Trophoblast cell (in vitro differentiated cells and primary cell): Measurements from ENCODE around the gene DTYMK.

Source experiments
- DNase-seq, 2 donors: peaks; one replicate each; pipeline ENCODE4 v3.0.0-alpha.2; 2016
- H2AFZ ChIP-seq: 2 replicates; pipeline ENCODE4 v1.6.1; 2013; ENCODE audit warnings: low read length, moderate library complexity, mild to moderate bottlenecking; ENCODE audit not compliant: insufficient read depth, poor library complexity
- H2AK5ac ChIP-seq: 2 replicates; pipeline ENCODE4 v1.6.1; 2013; ENCODE audit warnings: mild to moderate bottlenecking, low read length
- H2BK120ac ChIP-seq: 2 replicates; pipeline ENCODE4 v1.6.1; 2013; ENCODE audit warnings: low read length, mild to moderate bottlenecking, moderate library complexity; ENCODE audit not compliant: insufficient read depth, poor library complexity
- H2BK12ac ChIP-seq: 2 replicates; pipeline ENCODE4 v1.6.1; 2013; ENCODE audit warnings: mild to moderate bottlenecking, low read length, moderate library complexity
- H2BK5ac ChIP-seq: 2 replicates; pipeline ENCODE4 v1.6.1; 2013; ENCODE audit warnings: low read length, low read depth, moderate library complexity, mild to moderate bottlenecking; ENCODE audit not compliant: poor library complexity
- H3K14ac ChIP-seq: 2 replicates; pipeline ENCODE4 v1.6.1; 2013; ENCODE audit warnings: mild to moderate bottlenecking, low read length
- H3K18ac ChIP-seq: 2 replicates; pipeline ENCODE4 v1.6.1; 2013; ENCODE audit warnings: mild to moderate bottlenecking, low read length
- H3K23ac ChIP-seq: 2 replicates; pipeline ENCODE4 v1.6.1; 2013; ENCODE audit warnings: low read length
- H3K27ac ChIP-seq: 2 replicates; pipeline ENCODE4 v1.5.1; 2013; ENCODE audit warnings: low read depth, mild to moderate bottlenecking, inconsistent platforms, low read length, moderate library complexity
- H3K27me3 ChIP-seq: 2 replicates; pipeline ENCODE4 v1.6.1; 2013; ENCODE audit warnings: inconsistent platforms, mild to moderate bottlenecking, low read length, moderate library complexity; ENCODE audit not compliant: insufficient read depth
- H3K36me3 ChIP-seq, 2 experiments: 1 replicate in 1 of 2; 2 replicates in 1 of 2; pipeline ENCODE4 v1.6.1; 2013; ENCODE audit warnings: low read length in 2 of 2, mild to moderate bottlenecking in 2 of 2, moderate library complexity in 1 of 2; ENCODE audit not compliant: insufficient read depth in 2 of 2, control insufficient read depth in 1 of 2
- H3K4ac ChIP-seq: 2 replicates; pipeline ENCODE4 v1.6.1; 2013; ENCODE audit warnings: low read depth, mild to moderate bottlenecking, low read length, moderate library complexity
- H3K4me1 ChIP-seq, 2 experiments: 1 replicate in 1 of 2; 2 replicates in 1 of 2; pipeline ENCODE4 v1.6.1; 2013; ENCODE audit warnings: low read length in 2 of 2, mild to moderate bottlenecking in 2 of 2, moderate library complexity in 1 of 2; ENCODE audit not compliant: insufficient read depth in 2 of 2, control insufficient read depth in 1 of 2
- H3K4me2 ChIP-seq: 2 replicates; pipeline ENCODE4 v1.6.1; 2013; ENCODE audit warnings: inconsistent platforms, mild to moderate bottlenecking, low read length, moderate library complexity
- H3K4me3 ChIP-seq: 2 replicates; pipeline ENCODE4 v1.5.1; 2013; ENCODE audit warnings: mild to moderate bottlenecking, low read depth, low read length, inconsistent platforms
- H3K79me1 ChIP-seq: one replicate; pipeline ENCODE4 v1.6.1; 2013; ENCODE audit warnings: low read length
- H3K79me2 ChIP-seq: 2 replicates; pipeline ENCODE4 v1.6.1; 2013; ENCODE audit warnings: low read length, mild to moderate bottlenecking; ENCODE audit not compliant: control insufficient read depth, insufficient read depth, poor library complexity
- H3K9ac ChIP-seq: 2 replicates; pipeline ENCODE4 v1.6.1; 2013; ENCODE audit warnings: mild to moderate bottlenecking, low read length
- H3K9me3 ChIP-seq: 2 replicates; pipeline ENCODE4 v1.6.1; 2013; ENCODE audit warnings: low read depth, mild to moderate bottlenecking, control low read depth, inconsistent platforms, low read length; ENCODE audit not compliant: insufficient read depth
- H4K12ac ChIP-seq: 2 replicates; pipeline ENCODE4 v1.6.1; 2013; ENCODE audit warnings: low read depth, mild to moderate bottlenecking, low read length, moderate library complexity
- H4K8ac ChIP-seq: 2 replicates; pipeline ENCODE4 v1.6.1; 2013; ENCODE audit warnings: low read depth, mild to moderate bottlenecking, low read length, moderate library complexity
- H4K91ac ChIP-seq: one replicate; pipeline ENCODE4 v1.6.1; 2013; ENCODE audit warnings: low read depth, mild to moderate bottlenecking, low read length, moderate library complexity
- WGBS: extraction: QIAGEN DNeasy Blood & Tissue Kit; methylation state at CpG from one replicate; pipeline ENCODE4 v1.1.7; 2013; ENCODE audit warnings: missing lambda C conversion rate; ENCODE audit not compliant: insufficient read length, insufficient coverage; ENCODE audit errors: extremely low coverage; 5-methylcytosine and 5-hydroxymethylcytosine counted together

DTYMK gene

DNA sequence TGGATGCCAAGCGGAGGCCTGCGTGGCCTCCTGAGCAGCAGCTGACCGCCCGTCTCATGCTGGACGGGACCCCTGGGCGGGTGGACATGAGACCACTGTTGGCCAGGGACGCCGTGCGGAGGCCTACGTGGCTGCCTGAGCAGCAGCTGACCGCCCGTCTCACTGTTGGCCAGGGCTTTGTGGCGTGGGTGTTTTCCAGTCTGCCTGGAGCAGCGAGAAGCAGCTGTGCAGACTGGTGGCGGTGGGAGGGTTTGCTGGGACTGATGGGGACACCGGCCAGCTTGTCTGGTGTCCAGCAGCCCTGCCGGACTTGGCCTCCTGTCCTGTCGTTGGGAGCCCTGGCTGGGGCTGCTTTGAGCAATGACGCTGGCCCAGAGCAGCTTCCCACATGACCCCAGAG, 42.0 kb upstream of the DTYMK start:
- no CpG with 5 or more reads among the region's 19 CpGs for WGBS
- DNase-seq = no peak

DNA sequence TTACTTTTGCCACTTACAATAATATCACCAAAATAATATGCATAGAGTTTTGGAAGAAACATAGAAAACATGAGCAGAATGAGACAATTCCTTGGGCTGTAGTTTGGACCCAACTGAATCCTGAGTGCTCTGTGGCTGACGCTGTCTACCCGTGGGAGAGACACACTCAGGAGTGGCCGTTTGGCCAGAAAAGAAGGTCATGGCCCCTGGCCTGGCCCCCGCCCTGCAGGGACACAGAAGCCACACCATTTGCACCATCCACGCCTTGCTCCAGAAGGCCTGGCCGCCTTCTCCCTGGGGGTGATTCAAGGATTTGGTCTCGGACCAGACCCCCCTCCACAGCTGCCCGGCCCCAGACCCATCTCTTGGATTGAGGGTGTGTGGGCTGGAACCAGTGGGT, 41.4 kb upstream of the DTYMK start:
- WGBS = no CpG with 5 or more reads among the region's 8 CpGs

More for the DNA sequence above, 42.0 kb upstream of the DTYMK start:
- Histone ChIP-seq H3K4me2 (no peak overlapping the region), H3K4me3 (no peak overlapping the region), H4K12ac (no peak overlapping the region), H3K9me3 (peaks cover 7% of the 10 kb centered on the region), H3K18ac (no peak overlapping the region), H3K27ac (no peak overlapping the region), H2BK5ac (no peak overlapping the region), H3K23ac (no peak overlapping the region), H3K27me3 (no peaks in the 10 kb centered on the region), H3K79me2 (no peaks in the 10 kb centered on the region), H2BK12ac (no peak overlapping the region), H3K36me3 (peaks cover 10 to 11% of the 10 kb centered on the region in 2 experiments), H3K4ac (no peak overlapping the region), H3K4me1 (peaks cover 2 to 6% of the 10 kb centered on the region in 2 experiments), H2AK5ac (no peak overlapping the region), H3K14ac (no peak overlapping the region), H4K91ac (no peak overlapping the region), H4K8ac (no peak overlapping the region), H2BK120ac (no peak overlapping the region), H3K79me1 (no peaks in the 10 kb centered on the region), H3K9ac (no peak overlapping the region), H2AFZ (no peak overlapping the region)

DNA sequence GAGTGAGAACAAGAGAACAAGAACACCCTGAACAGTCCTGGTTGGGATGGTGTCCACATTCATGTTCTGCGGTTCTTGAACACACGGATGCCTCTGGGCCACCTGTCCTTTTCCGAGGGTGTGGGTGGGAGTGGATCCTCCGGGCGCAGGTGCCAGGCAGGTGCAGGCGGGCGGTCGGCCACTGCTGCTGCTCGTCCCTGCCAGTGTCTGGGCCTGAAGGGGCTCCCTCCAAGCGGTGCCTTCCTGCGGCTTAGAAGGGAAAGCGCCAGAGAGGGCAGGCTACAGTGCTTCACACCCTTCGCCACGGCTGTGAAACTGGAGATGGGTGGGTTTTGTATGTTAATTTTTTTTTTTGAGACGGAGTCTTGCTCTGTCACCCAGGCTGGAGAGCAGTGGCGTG, 39.8 kb upstream of the DTYMK start:
- no peak overlapping the region for H3K4me2 ChIP-seq
- no peak overlapping the region for H3K14ac ChIP-seq
- no peak overlapping the region for H2BK5ac ChIP-seq
- no peak overlapping the region for H3K27ac ChIP-seq
- no peak overlapping the region for H3K4me3 ChIP-seq
- H2BK12ac ChIP-seq = no peak overlapping the region
- WGBS = no CpG with 5 or more reads among the region's 16 CpGs
- H4K8ac ChIP-seq = no peak overlapping the region
- no peak overlapping the region for H2AFZ ChIP-seq
- H3K27me3 ChIP-seq = no peaks in the 10 kb centered on the region
- no peak overlapping the region for H2AK5ac ChIP-seq
- H3K23ac ChIP-seq = no peak overlapping the region
- H3K9me3 ChIP-seq = peaks cover 16% of the 10 kb centered on the region
- H3K9ac ChIP-seq = no peak overlapping the region
- H2BK120ac ChIP-seq = no peak overlapping the region
- DNase-seq = no peak
- no peak overlapping the region for H4K91ac ChIP-seq
- peaks cover 0 to 2% of the 10 kb centered on the region in 2 experiments for H3K4me1 ChIP-seq
- no peak overlapping the region for H3K18ac ChIP-seq
- no peak overlapping the region for H4K12ac ChIP-seq
- H3K36me3 ChIP-seq = peaks cover 28 to 29% of the 10 kb centered on the region in 2 experiments
- H3K4ac ChIP-seq = no peak overlapping the region
- H3K79me2 ChIP-seq = no peaks in the 10 kb centered on the region
- H3K79me1 ChIP-seq = no peaks in the 10 kb centered on the region

More for the DNA sequence above, 41.4 kb upstream of the DTYMK start:
- H3K79me2 ChIP-seq = no peaks in the 10 kb centered on the region
- peaks cover 15 to 17% of the 10 kb centered on the region in 2 experiments for H3K36me3 ChIP-seq
- no peak overlapping the region for H2AK5ac ChIP-seq
- H3K4me2 ChIP-seq = no peak overlapping the region
- no peak overlapping the region for H2BK5ac ChIP-seq
- peaks cover 0 to 2% of the 10 kb centered on the region in 2 experiments for H3K4me1 ChIP-seq
- no peak overlapping the region for H4K12ac ChIP-seq
- H3K14ac ChIP-seq = no peak overlapping the region
- H4K8ac ChIP-seq = no peak overlapping the region
- H3K79me1 ChIP-seq = no peaks in the 10 kb centered on the region
- H3K9ac ChIP-seq = no peak overlapping the region
- no peaks in the 10 kb centered on the region for H3K27me3 ChIP-seq
- no peak overlapping the region for H3K4ac ChIP-seq
- no peak overlapping the region for H2BK12ac ChIP-seq
- DNase-seq = no peak
- H3K18ac ChIP-seq = no peak overlapping the region
- H4K91ac ChIP-seq = no peak overlapping the region
- H2AFZ ChIP-seq = no peak overlapping the region
- H3K9me3 ChIP-seq = peaks cover 7% of the 10 kb centered on the region
- H3K27ac ChIP-seq = no peak overlapping the region
- H3K4me3 ChIP-seq = no peak overlapping the region
- no peak overlapping the region for H3K23ac ChIP-seq
- no peak overlapping the region for H2BK120ac ChIP-seq

DNA sequence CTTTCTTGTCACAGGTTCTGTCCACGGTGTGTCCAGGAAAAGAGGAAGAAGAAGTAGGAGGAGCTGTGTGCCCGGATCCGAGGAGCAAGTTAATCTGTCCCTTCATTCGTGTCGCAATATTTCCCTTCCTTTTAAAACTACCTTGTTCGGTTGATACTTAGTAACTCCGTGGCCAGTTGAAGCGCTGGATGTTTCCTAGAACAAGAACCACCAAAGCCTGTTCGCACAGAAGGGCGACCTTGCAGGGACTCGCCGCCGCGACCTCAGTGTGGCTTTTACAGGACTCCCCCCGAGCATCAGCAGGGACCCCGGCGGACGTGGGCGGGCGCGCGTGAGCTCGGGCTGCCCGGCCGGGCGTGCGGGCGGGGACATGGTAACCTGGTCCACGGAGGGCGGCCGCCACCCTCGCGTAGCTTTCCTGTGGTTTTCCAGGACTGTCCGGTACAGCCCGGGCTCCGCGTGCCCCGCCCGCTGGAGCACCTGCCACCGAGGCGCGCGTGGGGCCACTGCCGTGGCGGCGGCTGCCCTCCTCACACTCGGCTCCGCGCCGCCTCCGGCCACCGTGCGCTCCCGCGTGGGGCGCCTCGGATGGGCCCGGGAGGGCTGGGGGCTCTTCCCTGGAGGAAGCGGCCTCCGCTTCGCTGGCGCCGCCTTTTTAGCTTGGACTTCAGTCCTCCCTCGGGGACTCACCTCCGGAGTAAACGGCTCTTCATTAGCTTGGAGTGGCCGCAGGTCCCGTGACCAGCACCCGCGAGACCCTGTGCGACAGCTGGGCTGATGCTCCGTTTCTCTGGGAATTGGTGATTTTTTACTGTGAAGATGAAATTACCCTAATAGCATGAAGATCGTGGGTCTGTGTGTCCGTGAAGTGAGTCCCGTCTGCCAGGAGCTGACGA, 38.6 kb upstream of the DTYMK start:
- H3K4me3 ChIP-seq = no peak overlapping the region
- no peak overlapping the region for H4K8ac ChIP-seq
- H3K4me2 ChIP-seq = no peak overlapping the region
- no peak overlapping the region for H3K27ac ChIP-seq
- H3K4me1 ChIP-seq = peaks cover 0 to 2% of the 10 kb centered on the region in 2 experiments
- no peak overlapping the region for H3K9ac ChIP-seq
- no peaks in the 10 kb centered on the region for H3K79me2 ChIP-seq
- no peak overlapping the region for H2BK120ac ChIP-seq
- H3K9me3 ChIP-seq = peaks cover 24% of the 10 kb centered on the region
- H3K18ac ChIP-seq = no peak overlapping the region
- no peak overlapping the region for H3K4ac ChIP-seq
- H3K36me3 ChIP-seq = peaks cover 41% of the 10 kb centered on the region in 2 experiments
- H3K79me1 ChIP-seq = no peaks in the 10 kb centered on the region
- no peaks in the 10 kb centered on the region for H3K27me3 ChIP-seq
- H2AFZ ChIP-seq = no peak overlapping the region
- no peak for DNase-seq
- no CpG with 5 or more reads among the region's 76 CpGs for WGBS
- H2AK5ac ChIP-seq = no peak overlapping the region
- H2BK5ac ChIP-seq = no peak overlapping the region
- no peak overlapping the region for H4K12ac ChIP-seq
- no peak overlapping the region for H2BK12ac ChIP-seq
- H3K23ac ChIP-seq = no peak overlapping the region
- H4K91ac ChIP-seq = no peak overlapping the region
- H3K14ac ChIP-seq = no peak overlapping the region
